ENCODE data around the gene NPPA. TPM values are rescaled to one million over a fixed set of nuclear protein-coding genes. Genes with fewer than 3 reads are reported as not detected.

Gene NPPA
- total and polyA plus RNA-seq, 5 experiments from 2014 or later = not detected

GRCh38 chr1:11799896-11800295, 47.7 kb downstream of the NPPA start:
- Mint-ChIP-seq H3K36me3 (peaks cover 0 to 57% (median 12%) of the 10 kb centered on the region in 3 donors), H3K4me3 (no peak overlapping the region), H3K4me1 (peaks cover 19 to 44% (median 38%) of the 10 kb centered on the region in 4 donors), H3K27me3 (no peaks in the 10 kb centered on the region), H3K27ac (peak overlapping the region in 3 of 10 donors; percentile 7 to 65 (median 59)), H3K9me3 (no peaks in the 10 kb centered on the region)
- ATAC-seq (no peak), DNase-seq (no peak)
- POLR2A ChIA-PET = interaction anchor here (0.7 kb wide), 1 partner anchor 574 kb away, joined by 3 read pairs; no protein-coding TSS in a partner anchor

- H3K4me1 Mint-ChIP-seq = peaks cover 18 to 36% (median 30%) of the 10 kb centered on the region in 4 donors
- H3K36me3 Mint-ChIP-seq = peaks cover 0 to 62% (median 17%) of the 10 kb centered on the region in 3 donors
- POLR2A ChIA-PET = no interaction called here
- peak overlapping the region in 3 of 10 donors; percentile 19 to 57 (median 40) for H3K27ac Mint-ChIP-seq
- H3K9me3 Mint-ChIP-seq = no peaks in the 10 kb centered on the region
- H3K27me3 Mint-ChIP-seq = no peaks in the 10 kb centered on the region
- H3K4me3 Mint-ChIP-seq = no peak overlapping the region
- ATAC-seq (no peak), DNase-seq (no peak)
Observed at GRCh38 chr1:11799099-11799498, 48.5 kb downstream of the NPPA start.

GRCh38 chr1:11797525-11798216, 49.9 kb downstream of the NPPA start:
- H3K4me3 Mint-ChIP-seq = no peak overlapping the region
- peaks cover 9 to 22% (median 15%) of the 10 kb centered on the region in 4 donors for H3K4me1 Mint-ChIP-seq
- peaks cover 0 to 63% (median 19%) of the 10 kb centered on the region in 3 donors for H3K36me3 Mint-ChIP-seq
- DNase-seq (no peak), ATAC-seq (no peak)
- no peak overlapping the region for H3K27ac Mint-ChIP-seq
- POLR2A ChIA-PET = interaction anchor here (0.7 kb wide), 1 partner anchor 840 kb away, joined by 4 read pairs; no protein-coding TSS in a partner anchor
- H3K9me3 Mint-ChIP-seq = no peaks in the 10 kb centered on the region
- no peaks in the 10 kb centered on the region for H3K27me3 Mint-ChIP-seq

- H3K36me3 Mint-ChIP-seq = peaks cover 0 to 71% (median 20%) of the 10 kb centered on the region in 3 donors
- no peaks in the 10 kb centered on the region for H3K27me3 Mint-ChIP-seq
- H3K4me3 Mint-ChIP-seq = no peak overlapping the region
- H3K9me3 Mint-ChIP-seq = no peaks in the 10 kb centered on the region
- POLR2A ChIA-PET = no interaction called here
- no peak overlapping the region for H3K27ac Mint-ChIP-seq
- peaks cover 0 to 11% (median 4%) of the 10 kb centered on the region in 4 donors for H3K4me1 Mint-ChIP-seq
- ATAC-seq (no peak), DNase-seq (no peak)
Observed at GRCh38 chr1:11796036-11796828, 51.4 kb downstream of the NPPA start.

Other genes with a start within 250 kb of the NPPA start
- 1 to 10 TPM; 2.5 to 3.8 TPM for gene FBXO2, start 193.4 kb downstream of the NPPA start, total RNA-seq
- 1 to 10 TPM; 2.3 to 5.4 (median 3.6) TPM for gene FBXO2, start 193.4 kb downstream of the NPPA start, polyA plus RNA-seq
- 10 to 100 TPM; 54.3 to 55.7 TPM for gene FBXO44, start 192.9 kb downstream of the NPPA start, total RNA-seq
- gene FBXO44, start 192.9 kb downstream of the NPPA start, polyA plus RNA-seq = 10 to 100 TPM in 1 of 3 donors, 1 to 10 TPM in 2; 6.4 to 10.1 (median 9.5) TPM
- gene FBXO6, start 183.6 kb downstream of the NPPA start, total RNA-seq = 1 to 10 TPM; 3.2 to 3.7 TPM
- 10 to 100 TPM; 12.9 to 22.2 (median 14.0) TPM for gene FBXO6, start 183.6 kb downstream of the NPPA start, polyA plus RNA-seq
- gene MAD2L2, start 166.6 kb downstream of the NPPA start, total RNA-seq = 10 to 100 TPM; 19.7 to 21.3 TPM
- 10 to 100 TPM; 52.2 to 66.1 (median 54.2) TPM for gene MAD2L2, start 166.6 kb downstream of the NPPA start, polyA plus RNA-seq
- under 1 TPM; 0.22 to 0.29 TPM for gene DRAXIN, start 156.1 kb downstream of the NPPA start, total RNA-seq
- gene DRAXIN, start 156.1 kb downstream of the NPPA start, polyA plus RNA-seq = under 1 TPM; 0.07 to 0.29 (median 0.14) TPM
- 10 to 100 TPM; 16.7 to 19.3 TPM for gene AGTRAP, start 111.6 kb downstream of the NPPA start, total RNA-seq
- gene AGTRAP, start 111.6 kb downstream of the NPPA start, polyA plus RNA-seq = 100 to 1,000 TPM in 1 of 3 donors, 10 to 100 TPM in 2; 57.3 to 106 (median 90.0) TPM
- not detected for gene C1orf167, start 85.6 kb downstream of the NPPA start, total RNA-seq
- not detected for gene C1orf167, start 85.6 kb downstream of the NPPA start, polyA plus RNA-seq
- 10 to 100 TPM; 63.9 to 71.7 TPM for gene MTHFR, start 41.8 kb downstream of the NPPA start, total RNA-seq
- 1 to 10 TPM; 3.7 to 9.5 (median 8.0) TPM for gene MTHFR, start 41.8 kb downstream of the NPPA start, polyA plus RNA-seq
- 10 to 100 TPM; 26.8 to 31.8 TPM for gene CLCN6, start 41.6 kb downstream of the NPPA start, total RNA-seq
- 1 to 10 TPM; 1.2 to 2.8 (median 2.1) TPM for gene CLCN6, start 41.6 kb downstream of the NPPA start, polyA plus RNA-seq
- gene NPPB, start 11.2 kb upstream of the NPPA start, total RNA-seq = not detected
- gene NPPB, start 11.2 kb upstream of the NPPA start, polyA plus RNA-seq = not detected
- gene KIAA2013, start 78.6 kb upstream of the NPPA start, total RNA-seq = 10 to 100 TPM; 26.8 to 27.9 TPM
- 10 to 100 TPM; 19.6 to 51.6 (median 38.0) TPM for gene KIAA2013, start 78.6 kb upstream of the NPPA start, polyA plus RNA-seq
- 1 to 10 TPM; 4.5 to 5.0 TPM for gene PLOD1, start 86.9 kb upstream of the NPPA start, total RNA-seq
- gene PLOD1, start 86.9 kb upstream of the NPPA start, polyA plus RNA-seq = 1 to 10 TPM; 5.0 to 7.9 (median 5.7) TPM
- gene MFN2, start 132.7 kb upstream of the NPPA start, total RNA-seq = 10 to 100 TPM; 47.1 to 49.9 TPM
- gene MFN2, start 132.7 kb upstream of the NPPA start, polyA plus RNA-seq = 10 to 100 TPM; 29.1 to 38.0 (median 29.5) TPM
- 10 to 100 TPM; 31.1 to 32.4 TPM for gene MIIP, start 171.7 kb upstream of the NPPA start, total RNA-seq
- 10 to 100 TPM; 19.9 to 26.3 (median 22.1) TPM for gene MIIP, start 171.7 kb upstream of the NPPA start, polyA plus RNA-seq
- not detected for gene TNFRSF8, start 215.5 kb upstream of the NPPA start, total RNA-seq
- gene TNFRSF8, start 215.5 kb upstream of the NPPA start, polyA plus RNA-seq = not detected